GM12878 (cell line): Measurements from ENCODE around the gene HID1. TPM values are rescaled to one million over a fixed set of nuclear protein-coding genes. Genes with fewer than 3 reads are reported as not detected.
"Not testable (repeated sequence)": the region's sequence is repeated elsewhere in the genome, so short reads cannot be mapped to it uniquely, and the experiment has no call there.

ENCODE experiments used
- ATAC-seq: fragments of 200-7000 bp; cut with Tn5 transposase; 3 replicates; pipeline ENCODE4 v1.9.1; 2020; ENCODE audit warnings: mild to moderate bottlenecking, moderate library complexity
- BruUV-seq: library from RNA; stranded (reverse); fragments of 400-500 nt; replicated peaks from 2 replicates; lab custom pipeline; 2021; lab: Mats Ljungman, UMichigan
- CTCF ChIA-PET: fragments of 300-600 bp; sonication (Branson Sonifier 250); formaldehyde crosslinking; extraction: SDS; loops from one replicate; lab custom pipeline; 2021; ENCODE audit warnings: inconsistent platforms; lab: Yijun Ruan, JAX
- POLR2A ChIA-PET: fragments of 350-600 bp; formaldehyde crosslinking; extraction: SDS; loops from one replicate; lab custom pipeline; 2021; ENCODE audit warnings: inconsistent platforms; lab: Charles Lee
- RAD21 ChIA-PET: fragments of 300-600 bp; sonication (Branson Sonifier 250); formaldehyde crosslinking; loops from one replicate; lab custom pipeline; 2023; ENCODE audit warnings: antibody characterized with exemption; ENCODE audit not compliant: unreplicated experiment; lab: Charles Lee
- SMC1A ChIA-PET: fragments of 300-600 bp; sonication (Branson Sonifier 250); formaldehyde crosslinking; loops from one replicate; lab custom pipeline; 2023; ENCODE audit not compliant: unreplicated experiment, uncharacterized antibody; lab: Charles Lee
- DNase-seq: peaks from one replicate; pipeline ENCODE4 v3.0.0-alpha.2; 2011; ENCODE audit warnings: low read depth, low spot score
- FAIRE-seq: peaks from 3 replicates; lab custom pipeline; 2011; peaks lifted over from hg19 to GRCh38; lab: Jason Lieb, UNC
- H2AFZ ChIP-seq: 2 replicates; pipeline ENCODE4 v1.6.0; 2011; ENCODE audit warnings: low read depth, low read length, control low read depth; ENCODE audit not compliant: control insufficient read depth
- H3K27ac ChIP-seq: 2 replicates; pipeline ENCODE4 v1.5.1; 2011; ENCODE audit warnings: control low read depth; ENCODE audit not compliant: control insufficient read depth, insufficient read depth
- H3K27me3 ChIP-seq, 2 experiments: replicated peaks in 1 of 2; 2 replicates each; pipeline versions ENCODE4 v1.6.0 to v1.6.1; 2011; ENCODE audit warnings: low read length in 1 of 2; ENCODE audit not compliant: control insufficient read depth in 2 of 2, insufficient read depth in 2 of 2
- H3K36me3 ChIP-seq, 2 experiments: 2 replicates each; pipeline ENCODE4 v1.5.1; 2011; ENCODE audit warnings: low read length in 1 of 2; ENCODE audit not compliant: control insufficient read depth in 2 of 2, insufficient read depth in 2 of 2
- H3K4me1 ChIP-seq: 2 replicates; pipeline ENCODE4 v1.6.1; 2011; ENCODE audit warnings: mild to moderate bottlenecking, low read length, moderate library complexity, mixed read lengths; ENCODE audit not compliant: control insufficient read depth, insufficient read depth
- H3K4me2 ChIP-seq: 2 replicates; pipeline ENCODE4 v1.6.0; 2011; ENCODE audit warnings: control low read depth; ENCODE audit not compliant: control insufficient read depth, insufficient read depth
- H3K4me3 ChIP-seq: fragments of 200-600 bp; sonication (generic); 2 replicates; pipeline ENCODE4 v1.5.1; 2016
- H3K79me2 ChIP-seq: 2 replicates; pipeline ENCODE4 v1.6.0; 2011; ENCODE audit warnings: low read length; ENCODE audit not compliant: control insufficient read depth, insufficient read depth
- H3K9ac ChIP-seq: 2 replicates; pipeline ENCODE4 v1.8.0; 2011; ENCODE audit warnings: low read length, control low read depth, mixed read lengths; ENCODE audit not compliant: control insufficient read depth, insufficient read depth
- H3K9me3 ChIP-seq: replicated peaks from 3 replicates; pipeline ENCODE4 v1.5.1; 2011; ENCODE audit warnings: mild to moderate bottlenecking, low read length; ENCODE audit not compliant: control insufficient read depth, insufficient read depth
- H4K20me1 ChIP-seq: 2 replicates; pipeline ENCODE4 v1.6.0; 2011; ENCODE audit not compliant: control insufficient read depth, insufficient read depth
- GABPA ChIP-seq: IDR thresholded peaks from 2 replicates; pipeline ENCODE4 v1.6.1; 2014; ENCODE audit warnings: antibody characterized with exemption, low read depth, mild to moderate bottlenecking, inconsistent platforms
- RAD21 ChIP-seq: IDR thresholded peaks from 2 replicates; pipeline ENCODE4 v1.6.1; 2011; ENCODE audit warnings: mild to moderate bottlenecking, low read depth, low read length, moderate library complexity; ENCODE audit not compliant: insufficient read depth
- REST ChIP-seq: IDR thresholded peaks from 2 replicates; pipeline ENCODE4 v1.6.1; 2012; ENCODE audit warnings: mild to moderate bottlenecking, low read depth, low read length
- RFX5 ChIP-seq: IDR thresholded peaks from 2 replicates; pipeline ENCODE4 v1.6.1; 2011; ENCODE audit warnings: low read depth, low read length, improper control_type of control experiment
- ZNF592 ChIP-seq: fragments of 450-650 bp; IDR thresholded peaks from 2 replicates; pipeline ENCODE4 v1.6.1; 2017; ENCODE audit warnings: mild to moderate bottlenecking, moderate library complexity
- ZNF687 ChIP-seq: fragments of 450-650 bp; IDR thresholded peaks from 2 replicates; pipeline ENCODE4 v1.6.1; 2017; ENCODE audit warnings: mild to moderate bottlenecking, moderate library complexity
- WGBS: methylation state at CpG from one replicate; pipeline ENCODE4 v1.1.6; 2016; ENCODE audit warnings: low lambda C conversion rate; ENCODE audit not compliant: insufficient replicate concordance, insufficient coverage; ENCODE audit errors: missing lambda C conversion rate; 5-methylcytosine and 5-hydroxymethylcytosine counted together
- in situ Hi-C: fragments of 300-500 bp; cut with MboI; formaldehyde crosslinking; loops from 9 replicates; pipeline ENCODE4 v1.14.3; 2018; ENCODE audit warnings: mixed read lengths
- intact Hi-C: fragments of 100-400 bp; cut with micrococcal nuclease; formaldehyde crosslinking; loops from one replicate; pipeline ENCODE4 v1.14.2; 2022; ENCODE audit not compliant: unreplicated experiment
- polyA plus RNA-seq, 11 experiments: library from polyadenylated mRNA; depleted of rRNA in 4 of 11; unstranded in 6 of 11; stranded (reverse) in 5 of 11; fragments of >200 nt; fragmentation: Nextera tagmentation in 4 of 11; fragmentation: Illumina TruSeq in 1 of 11; extraction: Ambion mirVana in 4 of 11; extraction: Trizol in 1 of 11; gene quantifications; 1 replicate in 1 of 11; 2 replicates in 10 of 11; pipeline versions ENCODE4 v1.2.1 to v1.2.3, GENCODE V29; 2011 to 2016; ENCODE audit warnings: inconsistent platforms in 2 of 11, missing spikeins in 2 of 11, low read depth in 1 of 11
- total RNA-seq, 4 experiments: library from RNA; depleted of rRNA in 3 of 4; stranded (reverse); fragments of >200 nt in 3 of 4; fragmentation: Illumina TruSeq in 1 of 4; extraction: Trizol in 1 of 4; gene quantifications; 2 replicates each; pipeline versions ENCODE4 v1.2.1 to v1.2.3, GENCODE V29; 2013 to 2021

HID1 gene
- total and polyA plus RNA-seq, 10 of the 15 experiments (the other 5 are each of a cell fraction or from before 2014, with no cell fraction given): 0.04 to 0.77 (median 0.32) TPM; not detected in 2

GRCh38 chr17:74970395-74970794, 2.2 kb downstream of the HID1 start (continued):
- TF ChIP-seq RFX5 (no peak), RAD21 (no peak), ZNF687 (no peak), REST (no peak), GABPA (no peak), ZNF592 (no peak)

GRCh38 chr17:74969501-74969900, 3.1 kb downstream of the HID1 start:
- H3K36me3 ChIP-seq, POLR2A ChIA-PET, H3K4me1 ChIP-seq, H2AFZ ChIP-seq, H3K79me2 ChIP-seq, BruUV-seq, DNase-seq, H3K27ac ChIP-seq, H4K20me1 ChIP-seq, FAIRE-seq, H3K9me3 ChIP-seq, RAD21 ChIA-PET, H3K4me2 ChIP-seq, H3K4me3 ChIP-seq, ATAC-seq, H3K9ac ChIP-seq: not testable (repeated sequence)
- peaks cover 7 to 11% of the 10 kb centered on the region in 2 experiments; a peak in 3 of 4 replicates for H3K27me3 ChIP-seq
- intact Hi-C loops (loop anchor here (10.0 kb wide), 2 partner anchors 65 to 445 kb away; no protein-coding TSS in a partner anchor), in situ Hi-C loops (loop anchor here (5.0 kb wide), 1 partner anchor 443 kb away; no protein-coding TSS in a partner anchor)
- ChIA-PET CTCF (interaction anchor here (0.8 to 12.7 kb wide), 3 partner anchors 7 to 104 kb away, joined by 4 to 92 read pairs (median 5); no protein-coding TSS in a partner anchor), SMC1A (interaction anchor here (0.6 to 1.4 kb wide), 3 partner anchors 9 to 79 kb away, joined by 3 to 5 read pairs (median 5); no protein-coding TSS in a partner anchor)
- 69% methylated on average over 5 of the region's 5 CpGs for WGBS
